GM12873 (cell line): ENCODE data around the gene MICALL1.

ENCODE experiments used
- TF ChIP-seq, protein P1 (sequence below): IDR thresholded peaks from 2 replicates; pipeline ENCODE4 v1.5.1; 2012; ENCODE audit warnings: low read depth, mild to moderate bottlenecking, moderate library complexity, low read length, control low read depth; ENCODE audit not compliant: insufficient read depth; ENCODE audit errors: missing control alignments

The MICALL1 gene

DNA sequence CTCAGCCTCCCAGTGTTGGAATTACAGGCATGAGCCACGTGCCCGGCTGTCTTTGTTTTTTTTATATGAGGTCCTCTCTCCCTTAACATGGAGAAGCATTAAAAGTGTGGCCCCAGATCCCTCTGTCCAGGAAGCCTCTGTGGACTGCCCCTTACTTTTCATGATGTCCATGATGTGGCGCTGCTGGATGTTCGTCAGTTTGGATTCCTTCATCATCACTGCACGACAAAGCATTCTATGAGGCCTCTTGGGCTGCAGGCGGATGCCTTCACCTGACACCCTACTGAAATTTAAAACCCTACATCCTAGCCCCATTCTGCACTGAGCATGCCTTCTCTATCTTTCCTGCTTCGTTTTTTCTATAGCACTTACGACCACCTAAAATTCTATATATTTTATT, 45.2 kb downstream of the MICALL1 start:
- TF ChIP-seq, protein P1, sequence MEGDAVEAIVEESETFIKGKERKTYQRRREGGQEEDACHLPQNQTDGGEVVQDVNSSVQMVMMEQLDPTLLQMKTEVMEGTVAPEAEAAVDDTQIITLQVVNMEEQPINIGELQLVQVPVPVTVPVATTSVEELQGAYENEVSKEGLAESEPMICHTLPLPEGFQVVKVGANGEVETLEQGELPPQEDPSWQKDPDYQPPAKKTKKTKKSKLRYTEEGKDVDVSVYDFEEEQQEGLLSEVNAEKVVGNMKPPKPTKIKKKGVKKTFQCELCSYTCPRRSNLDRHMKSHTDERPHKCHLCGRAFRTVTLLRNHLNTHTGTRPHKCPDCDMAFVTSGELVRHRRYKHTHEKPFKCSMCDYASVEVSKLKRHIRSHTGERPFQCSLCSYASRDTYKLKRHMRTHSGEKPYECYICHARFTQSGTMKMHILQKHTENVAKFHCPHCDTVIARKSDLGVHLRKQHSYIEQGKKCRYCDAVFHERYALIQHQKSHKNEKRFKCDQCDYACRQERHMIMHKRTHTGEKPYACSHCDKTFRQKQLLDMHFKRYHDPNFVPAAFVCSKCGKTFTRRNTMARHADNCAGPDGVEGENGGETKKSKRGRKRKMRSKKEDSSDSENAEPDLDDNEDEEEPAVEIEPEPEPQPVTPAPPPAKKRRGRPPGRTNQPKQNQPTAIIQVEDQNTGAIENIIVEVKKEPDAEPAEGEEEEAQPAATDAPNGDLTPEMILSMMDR, result no peak

DNA sequence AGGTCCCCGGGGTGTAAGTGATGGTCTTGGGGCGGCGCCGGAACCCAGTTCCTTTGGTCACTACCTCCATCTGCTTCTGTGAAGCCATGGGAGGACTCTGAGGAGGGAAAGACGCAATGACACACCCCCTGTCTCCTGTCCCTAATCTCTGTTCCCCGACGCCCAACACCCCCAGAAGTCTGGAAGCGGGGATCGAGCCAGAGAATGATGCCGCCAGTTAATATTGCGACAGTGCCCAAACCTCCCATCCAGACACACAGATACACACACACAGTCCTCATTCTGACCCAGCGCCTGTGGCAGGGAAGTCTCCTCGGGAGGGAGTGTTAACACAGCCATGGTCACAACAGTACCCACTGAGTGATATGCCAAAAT, 47.0 kb downstream of the MICALL1 start:
- TF ChIP-seq, protein P1, result no peak

DNA sequence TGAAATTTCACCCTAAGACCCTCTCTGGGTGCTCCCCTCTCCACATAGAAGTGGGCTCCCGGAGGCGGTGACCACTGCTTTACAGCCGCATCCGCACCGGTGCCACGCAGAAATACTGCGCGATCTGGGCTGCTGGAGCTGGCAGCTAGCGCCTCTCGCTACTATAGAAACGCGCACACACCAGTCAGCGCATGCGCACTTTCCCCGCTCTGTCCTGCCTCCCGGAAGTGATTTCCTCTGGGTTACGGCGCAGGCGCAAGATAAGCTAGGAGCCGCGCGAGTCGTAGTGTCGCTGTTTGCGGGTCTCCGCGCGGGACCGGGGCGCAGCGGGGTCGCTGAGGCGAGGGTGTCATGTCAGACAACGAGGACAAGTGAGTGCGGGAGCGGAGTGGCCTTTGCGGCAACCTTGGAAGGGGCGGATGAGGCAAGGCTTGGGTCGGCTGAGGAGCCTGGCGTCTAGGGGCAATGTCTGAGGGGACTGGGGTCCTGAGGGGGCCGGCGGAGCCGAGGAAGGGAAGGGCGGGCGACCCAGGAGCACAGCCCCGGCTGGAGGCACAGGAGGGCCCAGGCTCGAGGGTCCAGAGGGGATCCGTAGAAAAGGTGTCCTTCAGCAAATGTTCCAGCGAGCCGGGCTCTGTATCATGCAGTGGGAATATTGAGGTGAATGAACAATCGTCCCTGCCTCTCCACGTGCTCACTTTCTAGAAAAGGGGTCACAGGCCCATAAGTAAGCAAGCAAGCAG, 47.5 kb downstream of the MICALL1 start, which contains the start of the genes C22orf23 and POLR2F:
Gene C22orf23 (minus strand): TSS at position 165 of the 743 bp plus-strand sequence. CDS start 452 bp downstream, outside the sequence.
Gene POLR2F (plus strand): TSS at position 263 of the 743 bp plus-strand sequence. CDS start 89 bp downstream, at position 352.
- TF ChIP-seq, protein P1, result peak; percentile 17

DNA sequence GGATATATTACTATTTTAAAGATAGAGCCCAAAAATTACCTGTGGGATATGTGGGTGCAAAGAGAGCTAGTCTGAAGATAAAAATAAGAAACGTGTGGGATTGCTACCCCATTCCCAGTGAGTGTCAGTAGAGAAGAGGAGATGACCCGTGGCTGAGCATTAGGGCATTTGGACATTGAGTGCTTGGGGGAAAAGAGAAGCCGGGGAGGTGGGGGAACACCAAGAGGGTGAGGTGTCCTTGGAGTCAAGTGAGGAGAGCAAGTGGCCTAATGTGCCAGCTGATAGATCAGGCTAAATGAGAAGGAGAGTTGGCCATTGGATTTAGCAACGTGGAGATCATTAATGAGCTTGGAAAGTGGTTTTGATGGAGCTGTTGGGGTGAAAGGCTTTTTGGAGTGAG, 48.6 kb downstream of the MICALL1 start:
- TF ChIP-seq, protein P1, result no peak

DNA sequence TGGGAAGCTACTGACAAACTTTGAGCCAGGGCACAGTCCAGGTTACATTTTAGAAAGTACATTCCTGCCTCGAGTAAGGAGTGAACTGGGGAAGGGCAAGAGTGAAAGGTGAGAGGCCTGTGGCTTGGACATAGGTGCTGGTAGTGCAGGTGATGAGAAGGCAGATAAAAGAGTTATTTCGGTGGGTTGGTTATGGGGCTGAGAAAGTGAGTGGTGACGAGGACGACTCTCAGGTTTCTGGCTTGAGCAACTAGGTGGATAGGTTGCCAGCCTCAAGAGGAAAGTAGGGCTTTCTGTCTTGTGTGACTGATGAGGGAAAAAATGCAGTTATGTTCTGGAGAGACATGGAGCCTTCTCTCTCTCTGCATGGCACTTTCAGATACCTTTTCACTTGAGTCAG, 51.1 kb downstream of the MICALL1 start:
- TF ChIP-seq, protein P1, result no peak

DNA sequence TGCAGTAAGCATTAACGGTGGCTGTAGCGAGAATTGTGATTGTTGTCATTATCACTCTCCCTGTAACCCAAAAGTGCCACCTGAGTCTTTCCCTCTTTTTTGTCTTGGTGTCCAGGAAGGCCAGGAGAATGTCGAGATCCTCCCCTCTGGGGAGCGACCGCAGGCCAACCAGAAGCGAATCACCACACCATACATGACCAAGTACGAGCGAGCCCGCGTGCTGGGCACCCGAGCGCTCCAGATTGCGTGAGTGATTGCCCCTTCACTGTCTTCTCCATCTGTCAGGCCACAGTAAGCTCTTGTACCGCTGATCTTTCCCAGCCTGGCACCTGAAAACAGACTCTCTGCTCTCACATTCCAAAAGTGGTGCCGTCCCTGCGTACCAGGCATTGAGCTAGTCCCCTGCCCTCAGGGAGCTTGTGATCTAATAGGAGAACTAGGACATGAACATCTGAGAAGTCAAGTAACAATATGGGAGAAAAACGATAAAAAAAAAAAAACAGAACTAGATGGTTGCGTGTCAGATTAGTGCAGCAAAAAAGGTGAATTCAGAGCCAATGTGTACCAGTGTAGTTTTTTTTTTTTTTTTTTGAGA, 53.2 kb downstream of the MICALL1 start:
- TF ChIP-seq, protein P1, result no peak

DNA sequence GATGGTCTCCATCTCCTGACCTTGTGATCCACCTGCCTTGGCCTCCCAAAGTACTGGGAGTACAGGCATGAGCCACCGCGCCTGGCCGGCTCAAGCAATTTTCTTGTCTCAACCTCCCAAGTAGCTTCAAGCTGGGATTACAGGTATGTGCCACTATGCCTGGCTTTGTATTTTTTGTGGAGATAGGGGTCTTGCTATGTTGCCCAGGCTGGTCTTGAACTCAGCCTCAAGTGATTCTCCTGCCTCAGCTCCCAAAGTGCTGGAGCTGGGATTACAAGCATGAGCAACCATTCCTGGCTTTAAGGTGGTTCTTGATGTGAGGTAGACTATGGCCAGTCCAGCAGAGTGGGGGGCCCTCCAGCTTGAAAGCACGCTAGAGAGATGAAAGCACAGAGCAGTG, 55.0 kb downstream of the MICALL1 start:
- TF ChIP-seq, protein P1, result no peak
